Subcutaneous abdominal adipose tissue (tissue), 5 donors: ENCODE data around the gene CENPO.

Experiments used
- H3K27ac ChIP-seq: one replicate; pipeline ENCODE4 v1.7.0; 2013; ENCODE audit warnings: low read depth, mild to moderate bottlenecking, inconsistent platforms, low read length, moderate library complexity
- H3K27me3 ChIP-seq, 5 donors: one replicate each; pipeline ENCODE4 v1.7.0; 2013; ENCODE audit warnings: low read length in 5 of 5, inconsistent platforms in 1 of 5; ENCODE audit not compliant: control insufficient read depth in 5 of 5, insufficient read depth in 4 of 5
- H3K36me3 ChIP-seq, 5 donors: one replicate each; pipeline ENCODE4 v1.7.0; 2013; ENCODE audit warnings: low read length in 5 of 5; ENCODE audit not compliant: control insufficient read depth in 5 of 5, insufficient read depth in 5 of 5
- H3K4me1 ChIP-seq, 5 donors: one replicate each; pipeline ENCODE4 v1.7.0; 2013; ENCODE audit warnings: low read length in 5 of 5, mild to moderate bottlenecking in 3 of 5, moderate library complexity in 1 of 5; ENCODE audit not compliant: control insufficient read depth in 5 of 5, insufficient read depth in 5 of 5
- H3K4me3 ChIP-seq, 5 donors: one replicate each; pipeline ENCODE4 v1.7.0; 2013; ENCODE audit warnings: low read length in 5 of 5, low read depth in 1 of 5
- H3K9ac ChIP-seq, 5 donors: one replicate each; pipeline ENCODE4 v1.7.0; 2013; ENCODE audit warnings: low read length in 5 of 5, mild to moderate bottlenecking in 4 of 5, moderate library complexity in 3 of 5
- H3K9me3 ChIP-seq, 5 donors: one replicate each; pipeline ENCODE4 v1.7.0; 2013; ENCODE audit warnings: low read length in 5 of 5; ENCODE audit not compliant: control insufficient read depth in 5 of 5
- donor health status: healthy.
- donor health status: healthy.
- donor health status: healthy.
- donor health status: healthy.
- donor health status: healthy.

CENPO gene

GRCh38 chr2:24836206-24836605 is 43.0 kb downstream of the CENPO start:
- H3K4me1 ChIP-seq = no peaks in the 10 kb centered on the region
- no peak overlapping the region for H3K27ac ChIP-seq
- H3K27me3 ChIP-seq = no peaks in the 10 kb centered on the region
- H3K4me3 ChIP-seq = no peak overlapping the region
- H3K36me3 ChIP-seq = peaks cover 0 to 52% (median 37%) of the 10 kb centered on the region in 5 donors
- H3K9me3 ChIP-seq = no peaks in the 10 kb centered on the region
- H3K9ac ChIP-seq = no peak overlapping the region

GRCh38 chr2:24836706-24837105 is 43.5 kb downstream of the CENPO start:
- no peak overlapping the region for H3K27ac ChIP-seq
- H3K9ac ChIP-seq = no peak overlapping the region
- H3K9me3 ChIP-seq = no peaks in the 10 kb centered on the region
- H3K4me1 ChIP-seq = no peaks in the 10 kb centered on the region
- peaks cover 0 to 54% (median 40%) of the 10 kb centered on the region in 5 donors for H3K36me3 ChIP-seq
- H3K27me3 ChIP-seq = no peaks in the 10 kb centered on the region
- H3K4me3 ChIP-seq = no peak overlapping the region

GRCh38 chr2:24837996-24838513 is 44.8 kb downstream of the CENPO start:
- Histone ChIP-seq H3K9me3 (no peaks in the 10 kb centered on the region), H3K4me3 (no peak overlapping the region), H3K36me3 (peaks cover 0 to 61% (median 38%) of the 10 kb centered on the region in 5 donors), H3K4me1 (no peaks in the 10 kb centered on the region), H3K27me3 (no peaks in the 10 kb centered on the region), H3K27ac (no peak overlapping the region), H3K9ac (no peak overlapping the region)

GRCh38 chr2:24838541-24838940 is 45.3 kb downstream of the CENPO start:
- no peaks in the 10 kb centered on the region for H3K27me3 ChIP-seq
- no peak overlapping the region for H3K27ac ChIP-seq
- peaks cover 0 to 61% (median 36%) of the 10 kb centered on the region in 5 donors for H3K36me3 ChIP-seq
- no peaks in the 10 kb centered on the region for H3K4me1 ChIP-seq
- no peaks in the 10 kb centered on the region for H3K9me3 ChIP-seq
- H3K4me3 ChIP-seq = no peak overlapping the region
- H3K9ac ChIP-seq = no peak overlapping the region

GRCh38 chr2:24839729-24840128 is 46.5 kb downstream of the CENPO start:
- Histone ChIP-seq H3K27me3 (no peaks in the 10 kb centered on the region), H3K9ac (no peak overlapping the region)

GRCh38 chr2:24840164-24840869 is 47.1 kb downstream of the CENPO start:
- H3K9ac ChIP-seq = no peak overlapping the region

More at GRCh38 chr2:24839729-24840128, 46.5 kb downstream of the CENPO start:
- Histone ChIP-seq H3K4me3 (no peak overlapping the region), H3K9me3 (no peaks in the 10 kb centered on the region), H3K36me3 (peaks cover 0 to 56% (median 29%) of the 10 kb centered on the region in 5 donors), H3K4me1 (no peaks in the 10 kb centered on the region), H3K27ac (no peak overlapping the region)

GRCh38 chr2:24840962-24841945 is 48.0 kb downstream of the CENPO start:
- H3K27ac ChIP-seq = no peak overlapping the region
- no peaks in the 10 kb centered on the region for H3K9me3 ChIP-seq
- peaks cover 0 to 51% (median 18%) of the 10 kb centered on the region in 5 donors for H3K36me3 ChIP-seq
- H3K27me3 ChIP-seq = no peaks in the 10 kb centered on the region
- H3K9ac ChIP-seq = no peak overlapping the region
- H3K4me1 ChIP-seq = no peaks in the 10 kb centered on the region
- no peak overlapping the region for H3K4me3 ChIP-seq

More at GRCh38 chr2:24840164-24840869, 47.1 kb downstream of the CENPO start:
- Histone ChIP-seq H3K4me3 (no peak overlapping the region), H3K27me3 (no peaks in the 10 kb centered on the region), H3K36me3 (peaks cover 0 to 55% (median 26%) of the 10 kb centered on the region in 5 donors), H3K27ac (no peak overlapping the region), H3K9me3 (no peaks in the 10 kb centered on the region), H3K4me1 (no peaks in the 10 kb centered on the region)

- Histone ChIP-seq H3K36me3 (peaks cover 0 to 41% (median 8%) of the 10 kb centered on the region in 5 donors), H3K9me3 (no peaks in the 10 kb centered on the region), H3K9ac (no peak overlapping the region), H3K4me3 (no peak overlapping the region), H3K4me1 (no peaks in the 10 kb centered on the region), H3K27ac (no peak overlapping the region), H3K27me3 (no peaks in the 10 kb centered on the region)
These were observed 49.1 kb downstream of the CENPO start for GRCh38 chr2:24842081-24843050.

GRCh38 chr2:24843330-24843860 is 50.2 kb downstream of the CENPO start:
- no peak overlapping the region for H3K4me3 ChIP-seq
- peaks cover 0 to 38% (median 6%) of the 10 kb centered on the region in 5 donors for H3K36me3 ChIP-seq
- H3K9me3 ChIP-seq = peaks cover 0 to 4% (median 0%) of the 10 kb centered on the region in 5 donors
- H3K27me3 ChIP-seq = no peaks in the 10 kb centered on the region
- H3K9ac ChIP-seq = no peak overlapping the region
- H3K27ac ChIP-seq = no peak overlapping the region
- H3K4me1 ChIP-seq = no peaks in the 10 kb centered on the region
